ENCODE data around the gene PSMD13.

PSMD13 gene

DNA sequence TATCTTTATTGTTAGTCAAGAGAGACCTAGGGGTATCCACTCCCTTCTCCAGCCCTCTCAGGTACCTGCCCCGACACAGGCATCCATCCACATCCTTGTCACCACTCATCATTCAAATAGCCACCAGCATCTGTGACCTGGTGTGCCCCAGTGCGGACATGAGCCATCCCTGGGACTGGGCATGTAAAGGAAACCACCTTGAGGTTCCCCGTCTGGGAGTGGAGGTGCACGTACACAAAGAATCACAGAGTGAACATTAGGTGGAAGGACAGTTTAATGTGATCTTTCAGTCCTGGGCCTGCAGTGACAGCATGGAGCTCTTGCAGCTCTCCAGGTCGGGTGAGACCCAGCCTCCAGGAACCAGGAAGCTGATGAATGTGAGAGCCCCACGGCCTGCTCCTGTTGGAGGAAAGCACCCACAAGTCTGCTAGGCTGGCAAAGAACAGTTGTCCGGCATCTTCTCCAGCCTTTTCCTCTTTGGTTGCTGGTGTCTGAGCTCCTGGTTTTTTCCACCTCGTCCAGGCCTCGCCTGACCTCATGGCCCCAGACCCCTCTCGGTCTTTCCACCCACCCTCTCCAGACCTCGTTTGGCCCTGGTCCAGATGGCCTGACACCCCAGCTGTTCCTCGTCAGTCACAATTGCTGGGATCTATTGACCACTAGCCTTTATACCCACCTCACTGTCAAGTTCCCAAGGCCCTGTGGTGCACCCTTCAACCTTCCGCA lies 16.5 kb downstream of the PSMD13 start:
- no peak for TF ChIP-seq CTCF (conservative IDR thresholded peaks at IDR 0.05; ENCODE audit: low read depth, low read length)
- no peak for DNase-seq (ENCODE audit: low read depth)
- H3K4me3 ChIP-seq (ENCODE audit: low read length): no peak overlapping the region

GRCh38 chr11:253886-254270 lies 17.1 kb downstream of the PSMD13 start:
- no peak overlapping the region for H3K4me3 ChIP-seq (ENCODE audit: low read length)
- TF ChIP-seq CTCF (conservative IDR thresholded peaks at IDR 0.05; ENCODE audit: low read depth, low read length): no peak
- DNase-seq (ENCODE audit: low read depth): no peak

DNA sequence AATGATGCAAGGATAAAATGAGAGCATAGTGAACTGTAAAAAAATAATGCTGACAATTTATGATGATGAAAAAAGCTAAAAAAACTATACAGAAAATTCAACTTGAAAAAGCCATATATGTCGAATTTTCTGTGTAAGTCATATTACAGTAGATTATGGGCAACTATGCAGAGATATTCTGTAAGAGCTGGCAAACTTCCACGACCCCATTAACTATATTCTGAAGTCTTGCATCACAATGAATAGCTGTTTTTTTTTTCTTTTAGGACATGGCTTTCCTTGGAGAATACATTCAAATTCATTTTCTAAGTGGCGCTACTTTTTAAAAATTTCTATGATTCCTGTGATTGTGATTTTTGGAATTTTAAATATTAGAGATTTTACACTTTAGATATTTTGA lies 18.4 kb downstream of the PSMD13 start:
- TF ChIP-seq CTCF (conservative IDR thresholded peaks at IDR 0.05; ENCODE audit: low read depth, low read length): no peak
- DNase-seq (ENCODE audit: low read depth): no peak
- H3K4me3 ChIP-seq (ENCODE audit: low read length): no peak overlapping the region

GRCh38 chr11:255816-256215 lies 19.0 kb downstream of the PSMD13 start:
- TF ChIP-seq CTCF (conservative IDR thresholded peaks at IDR 0.05; ENCODE audit: low read depth, low read length): no peak
- DNase-seq (ENCODE audit: low read depth): no peak
- no peak overlapping the region for H3K4me3 ChIP-seq (ENCODE audit: low read length)

DNA sequence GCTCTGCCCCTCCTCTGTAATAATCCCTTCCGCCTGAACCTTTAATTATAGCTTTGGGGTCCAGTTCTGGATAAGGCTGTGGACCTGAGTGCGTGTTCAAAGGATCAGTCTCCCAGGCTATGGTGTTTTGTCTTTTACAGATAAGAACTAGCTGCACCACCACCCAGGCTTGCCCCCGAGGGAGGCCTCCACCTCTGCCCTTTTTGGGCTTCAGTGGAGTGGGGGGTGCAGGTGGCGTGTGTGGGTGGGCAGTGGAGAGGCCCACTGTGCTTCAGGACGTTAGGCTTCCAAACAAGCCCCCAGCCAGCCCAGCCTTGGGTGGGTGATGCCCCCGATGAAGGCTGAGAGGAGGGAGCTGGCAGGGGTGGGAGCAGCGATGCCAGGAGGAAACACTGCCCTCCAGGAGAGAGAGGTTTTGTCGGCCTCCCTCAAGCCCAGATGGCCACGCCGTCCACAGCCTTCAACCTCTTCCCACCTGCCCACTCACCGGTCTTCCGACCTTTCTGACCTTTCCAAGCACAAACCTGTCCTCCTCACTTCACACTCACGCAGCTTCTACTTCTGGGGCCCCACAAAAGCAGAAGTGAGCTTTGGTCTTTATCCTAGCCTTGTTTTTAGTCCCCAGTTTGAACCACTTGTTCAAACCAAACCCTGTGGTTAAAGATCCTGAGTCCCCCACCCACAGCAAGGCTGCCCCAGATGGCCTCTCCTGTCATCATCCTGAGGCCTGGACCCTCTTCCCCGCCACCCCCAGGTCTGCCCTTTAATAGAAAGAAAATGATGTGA lies 20.4 kb downstream of the PSMD13 start:
- TF ChIP-seq CTCF (conservative IDR thresholded peaks at IDR 0.05; ENCODE audit: low read depth, low read length): no peak
- no peak for DNase-seq (ENCODE audit: low read depth)

GRCh38 chr11:257766-258493 lies 21.2 kb downstream of the PSMD13 start:
- TF ChIP-seq CTCF (conservative IDR thresholded peaks at IDR 0.05; ENCODE audit: low read depth, low read length): peak; percentile 19
- no peak for DNase-seq (ENCODE audit: low read depth)
- H3K4me3 ChIP-seq (ENCODE audit: low read length): no peak overlapping the region

More for the DNA sequence above, 20.4 kb downstream of the PSMD13 start:
- no peak overlapping the region for H3K4me3 ChIP-seq (ENCODE audit: low read length)

Data from retinal pigment epithelial cell (primary cell).